HG02588 (cell line): ENCODE results near the gene RNF212.

Source experiments
- ATAC-seq: cut with Tn5 transposase; IDR thresholded peaks from one replicate; pipeline ENCODE4 v1.9.1; 2021; ENCODE audit warnings: mild to moderate bottlenecking, moderate library complexity; ENCODE audit not compliant: unreplicated experiment

RNF212 gene

GRCh38 chr4:1022051-1022738, 91.2 kb downstream of the RNF212 start:
- no peak for ATAC-seq
